ENCODE measurements around the gene DLEC1.

The DLEC1 gene

DNA sequence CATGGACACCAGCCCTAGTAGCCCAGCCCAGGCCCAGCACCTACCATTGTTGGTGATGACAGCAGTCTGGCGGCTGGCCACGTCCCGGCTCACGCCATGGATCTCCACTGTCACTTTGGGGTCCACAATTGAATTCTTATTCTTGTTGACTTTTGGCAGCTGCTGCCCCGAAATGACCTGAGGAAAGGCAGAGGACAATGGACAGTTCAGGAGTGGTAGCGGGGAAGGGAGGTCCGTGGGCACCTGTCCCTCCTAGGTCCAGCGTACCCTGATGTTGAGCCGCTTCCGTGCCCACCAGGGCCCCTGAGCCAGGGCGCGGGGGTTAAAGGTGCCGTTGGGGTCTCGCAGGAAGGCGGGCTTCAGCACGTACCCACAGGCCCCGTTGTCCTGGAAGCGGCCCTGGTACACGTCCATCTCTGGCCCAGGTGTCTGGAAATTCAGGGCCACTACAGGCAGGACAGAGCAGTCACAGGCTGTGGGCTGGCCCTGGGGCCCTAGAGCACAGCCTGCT lies 30.8 kb upstream of the DLEC1 start:
- Histone ChIP-seq H3K36me3 (ENCODE audit: control insufficient read depth, insufficient read depth, low read length) (peaks cover 16% of the 10 kb centered on the region), H3K4me3 (ENCODE audit: extremely low read depth, insufficient read depth, low read length, poor library complexity, severe bottlenecking) (no peak overlapping the region), H3K9me3 (ENCODE audit: control insufficient read depth, low read length) (no peaks in the 10 kb centered on the region), H3K27ac (ENCODE audit: low read depth, low read length, severe bottlenecking) (no peak overlapping the region), H3K4me1 (ENCODE audit: control insufficient read depth, insufficient read depth, low read length, poor library complexity, severe bottlenecking) (no peaks in the 10 kb centered on the region)
- 96 to 98% methylated on average over 18 to 19 of the region's 19 CpGs for WGBS, 2 experiments (ENCODE audit: insufficient coverage in 2 of 2)

DNA sequence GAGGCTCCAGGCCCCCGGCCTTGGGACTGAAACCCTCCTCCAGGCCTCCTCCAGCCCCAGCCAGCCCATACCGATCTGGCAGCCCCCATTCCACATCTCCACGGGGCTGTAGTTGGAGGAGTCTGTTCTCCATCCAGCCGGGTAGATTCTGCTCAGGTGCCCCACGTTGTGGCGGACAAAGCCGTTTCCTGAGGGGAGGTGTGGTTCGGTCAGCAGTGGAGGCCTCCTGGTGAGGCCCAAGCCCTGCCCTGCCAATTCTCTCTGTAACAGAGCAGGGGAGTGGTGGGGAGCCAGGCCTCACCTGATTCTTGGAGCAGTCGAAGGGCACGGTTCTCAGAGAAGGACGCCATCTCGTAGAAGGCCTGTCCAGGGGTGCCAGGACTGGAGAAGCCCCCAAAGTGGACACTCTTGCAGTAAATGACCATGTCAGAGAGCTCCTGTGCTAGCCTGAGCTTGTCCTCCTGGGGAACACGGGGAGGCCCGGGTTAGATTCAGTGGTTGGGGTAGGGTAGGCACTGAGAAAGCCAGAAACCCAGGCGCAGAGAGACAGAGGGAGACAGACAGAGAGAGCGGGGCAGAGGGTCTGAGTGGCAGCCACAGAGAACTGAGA lies 29.9 kb upstream of the DLEC1 start:
- Histone ChIP-seq H3K4me3 (ENCODE audit: extremely low read depth, insufficient read depth, low read length, poor library complexity, severe bottlenecking) (no peak overlapping the region), H3K9me3 (ENCODE audit: control insufficient read depth, low read length) (no peaks in the 10 kb centered on the region), H3K4me1 (ENCODE audit: control insufficient read depth, insufficient read depth, low read length, poor library complexity, severe bottlenecking) (no peaks in the 10 kb centered on the region), H3K27ac (ENCODE audit: low read depth, low read length, severe bottlenecking) (no peak overlapping the region), H3K36me3 (ENCODE audit: control insufficient read depth, insufficient read depth, low read length) (peaks cover 21% of the 10 kb centered on the region)
- WGBS, 2 experiments (ENCODE audit: insufficient coverage in 2 of 2): 89 to 93% methylated on average over 14 to 15 of the region's 16 CpGs

DNA sequence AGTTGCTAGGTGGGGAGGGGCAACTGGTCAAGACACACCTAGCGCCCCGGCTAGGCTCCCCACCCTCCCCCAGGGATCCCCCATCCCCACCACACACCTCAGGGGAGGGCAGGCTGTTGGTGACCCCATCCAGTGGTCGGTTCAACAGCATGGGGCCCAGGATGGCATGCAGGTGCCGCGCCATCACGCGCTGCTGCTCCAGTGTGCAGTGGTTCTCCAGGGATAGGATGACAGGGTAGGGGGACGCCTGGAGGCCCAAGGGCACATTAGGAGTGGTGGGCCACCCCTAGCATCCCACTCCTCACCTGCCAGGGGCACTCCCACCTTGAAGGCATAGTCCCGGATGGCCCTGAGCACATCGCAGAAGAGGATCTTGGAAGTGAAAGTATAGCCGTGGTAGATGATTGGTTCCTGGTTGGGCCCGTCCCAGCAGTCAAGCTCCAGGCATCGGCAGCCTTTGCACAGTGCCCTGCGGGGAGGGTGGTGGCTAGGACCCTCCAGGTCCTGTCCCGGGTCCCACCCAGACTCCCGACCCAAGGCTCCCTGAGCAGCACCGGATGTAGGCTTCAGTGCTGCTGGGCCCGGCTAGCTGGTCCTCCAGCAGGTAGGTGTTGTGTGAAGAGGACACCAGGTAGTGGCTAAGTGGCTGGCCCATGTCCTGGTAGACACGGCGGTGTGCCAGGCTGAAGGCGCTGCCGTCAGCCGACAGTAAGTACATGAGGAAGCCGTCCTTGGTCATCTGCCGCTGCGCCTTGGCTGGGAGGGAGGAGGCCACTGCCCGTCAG lies 29.0 kb upstream of the DLEC1 start:
- H3K4me1 ChIP-seq (ENCODE audit: control insufficient read depth, insufficient read depth, low read length, poor library complexity, severe bottlenecking): no peaks in the 10 kb centered on the region
- H3K36me3 ChIP-seq (ENCODE audit: control insufficient read depth, insufficient read depth, low read length): peaks cover 30% of the 10 kb centered on the region
- H3K27ac ChIP-seq (ENCODE audit: low read depth, low read length, severe bottlenecking): no peak overlapping the region
- H3K4me3 ChIP-seq (ENCODE audit: extremely low read depth, insufficient read depth, low read length, poor library complexity, severe bottlenecking): no peak overlapping the region
- no peaks in the 10 kb centered on the region for H3K9me3 ChIP-seq (ENCODE audit: control insufficient read depth, low read length)
- 97 to 99% methylated on average over 19 to 21 of the region's 27 CpGs for WGBS, 2 experiments (ENCODE audit: insufficient coverage in 2 of 2)

GRCh38 chr3:38011111-38011510 lies 27.9 kb upstream of the DLEC1 start:
- Histone ChIP-seq H3K36me3 (ENCODE audit: control insufficient read depth, insufficient read depth, low read length) (peaks cover 41% of the 10 kb centered on the region), H3K27ac (ENCODE audit: low read depth, low read length, severe bottlenecking) (no peak overlapping the region), H3K4me1 (ENCODE audit: control insufficient read depth, insufficient read depth, low read length, poor library complexity, severe bottlenecking) (no peaks in the 10 kb centered on the region), H3K4me3 (ENCODE audit: extremely low read depth, insufficient read depth, low read length, poor library complexity, severe bottlenecking) (no peak overlapping the region), H3K9me3 (ENCODE audit: control insufficient read depth, low read length) (peaks cover 5% of the 10 kb centered on the region)
- WGBS, 2 experiments (ENCODE audit: insufficient coverage in 2 of 2): 92 to 94% methylated on average over 18 to 21 of the region's 21 CpGs

DNA sequence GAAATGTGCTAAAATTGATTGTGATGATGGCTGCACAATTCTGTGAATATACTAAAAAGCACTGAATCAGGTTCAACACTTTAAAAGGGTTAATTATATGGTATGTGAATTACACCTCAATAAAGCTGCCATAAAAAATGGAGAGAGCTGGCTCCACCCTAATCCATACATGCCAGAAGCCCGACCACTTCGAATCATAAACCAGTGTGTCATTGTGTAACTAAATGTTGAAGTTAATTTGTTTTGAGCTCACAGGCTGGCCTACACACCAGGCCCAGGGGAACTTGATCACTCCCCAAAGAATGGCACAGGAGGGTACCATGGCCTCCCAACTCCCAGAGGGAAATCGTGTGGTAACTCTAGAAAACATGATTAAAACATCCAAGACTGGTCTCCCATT lies 23.5 kb upstream of the DLEC1 start:
- Histone ChIP-seq H3K4me1 (ENCODE audit: control insufficient read depth, insufficient read depth, low read length, poor library complexity, severe bottlenecking) (no peaks in the 10 kb centered on the region), H3K36me3 (ENCODE audit: control insufficient read depth, insufficient read depth, low read length) (peaks cover 54% of the 10 kb centered on the region), H3K4me3 (ENCODE audit: extremely low read depth, insufficient read depth, low read length, poor library complexity, severe bottlenecking) (no peak overlapping the region), H3K27ac (ENCODE audit: low read depth, low read length, severe bottlenecking) (no peak overlapping the region), H3K9me3 (ENCODE audit: control insufficient read depth, low read length) (peaks cover 10% of the 10 kb centered on the region)
- WGBS, 2 experiments (ENCODE audit: insufficient coverage in 2 of 2): 100% methylated on average over 1 to 2 of the region's 3 CpGs

- Histone ChIP-seq H3K27ac (ENCODE audit: low read depth, low read length, severe bottlenecking) (no peak overlapping the region), H3K9me3 (ENCODE audit: control insufficient read depth, low read length) (peaks cover 10% of the 10 kb centered on the region), H3K4me3 (ENCODE audit: extremely low read depth, insufficient read depth, low read length, poor library complexity, severe bottlenecking) (no peak overlapping the region), H3K36me3 (ENCODE audit: control insufficient read depth, insufficient read depth, low read length) (peaks cover 53% of the 10 kb centered on the region), H3K4me1 (ENCODE audit: control insufficient read depth, insufficient read depth, low read length, poor library complexity, severe bottlenecking) (no peaks in the 10 kb centered on the region)
- 100% methylated on average over 2 of the region's 3 CpGs; no CpG with 5 or more reads in 1 of the 2 experiments for WGBS, 2 experiments (ENCODE audit: insufficient coverage in 2 of 2)
Observed at GRCh38 chr3:38015984-38016383, 23.0 kb upstream of the DLEC1 start.

DNA sequence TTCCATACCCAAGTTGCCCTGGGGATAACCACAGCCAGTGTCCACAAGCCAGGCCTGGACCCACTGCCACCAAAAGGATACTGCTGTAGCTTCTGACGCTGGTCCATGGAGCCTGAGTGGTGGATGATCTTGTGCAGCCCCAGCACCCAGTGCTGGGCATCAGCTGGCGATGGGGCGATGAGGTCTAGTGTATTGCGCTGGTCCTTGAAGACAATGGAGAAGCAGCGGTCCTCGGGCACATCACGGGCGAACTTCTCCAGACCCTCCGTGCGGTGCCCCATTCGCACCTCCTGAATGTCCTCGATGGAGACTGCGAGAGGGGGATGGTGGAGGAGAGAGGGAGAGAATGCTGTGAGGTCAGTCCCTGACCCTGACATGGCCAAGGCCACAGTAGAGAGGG lies 22.6 kb upstream of the DLEC1 start:
- Histone ChIP-seq H3K9me3 (ENCODE audit: control insufficient read depth, low read length) (peaks cover 10% of the 10 kb centered on the region), H3K4me3 (ENCODE audit: extremely low read depth, insufficient read depth, low read length, poor library complexity, severe bottlenecking) (no peak overlapping the region), H3K36me3 (ENCODE audit: control insufficient read depth, insufficient read depth, low read length) (peaks cover 53% of the 10 kb centered on the region), H3K4me1 (ENCODE audit: control insufficient read depth, insufficient read depth, low read length, poor library complexity, severe bottlenecking) (no peaks in the 10 kb centered on the region), H3K27ac (ENCODE audit: low read depth, low read length, severe bottlenecking) (no peak overlapping the region)
- 98 to 99% methylated on average over 8 to 13 of the region's 13 CpGs for WGBS, 2 experiments (ENCODE audit: insufficient coverage in 2 of 2)

DNA sequence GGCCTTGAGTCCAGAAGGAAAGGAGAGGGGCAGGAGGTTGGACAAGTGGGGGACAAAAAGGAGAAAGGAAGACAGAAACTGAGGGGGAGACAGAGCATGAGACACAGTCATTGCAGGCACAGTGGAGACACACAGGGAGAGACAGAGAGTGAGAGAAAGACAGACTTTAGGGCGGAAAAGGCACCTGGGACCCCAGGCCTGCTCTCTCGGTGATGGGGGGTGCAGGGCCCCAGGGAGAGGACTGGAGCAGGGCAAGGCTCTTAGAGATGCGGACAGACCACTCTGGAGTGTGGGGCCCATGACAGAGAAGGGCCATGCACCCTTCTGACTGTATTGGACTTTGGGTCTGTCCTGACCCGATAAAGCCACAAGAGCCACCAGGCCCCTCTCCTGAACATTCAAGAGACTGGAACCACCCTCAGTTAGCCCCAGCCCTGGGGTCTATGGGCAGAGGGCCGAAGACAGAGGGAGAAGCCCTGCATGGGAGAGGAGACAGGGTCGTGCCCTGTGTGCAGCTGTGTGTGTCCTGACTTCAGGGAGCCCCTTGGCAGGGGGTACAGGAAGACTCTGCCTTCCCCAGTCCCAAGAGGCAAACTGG lies 22.1 kb upstream of the DLEC1 start:
- Histone ChIP-seq H3K27ac (ENCODE audit: low read depth, low read length, severe bottlenecking) (no peak overlapping the region), H3K4me3 (ENCODE audit: extremely low read depth, insufficient read depth, low read length, poor library complexity, severe bottlenecking) (no peak overlapping the region), H3K4me1 (ENCODE audit: control insufficient read depth, insufficient read depth, low read length, poor library complexity, severe bottlenecking) (peaks cover 2% of the 10 kb centered on the region), H3K9me3 (ENCODE audit: control insufficient read depth, low read length) (peaks cover 10% of the 10 kb centered on the region), H3K36me3 (ENCODE audit: control insufficient read depth, insufficient read depth, low read length) (peaks cover 53% of the 10 kb centered on the region)
- WGBS, 2 experiments (ENCODE audit: insufficient coverage in 2 of 2): 80 to 86% methylated on average over 4 to 6 of the region's 6 CpGs

DNA sequence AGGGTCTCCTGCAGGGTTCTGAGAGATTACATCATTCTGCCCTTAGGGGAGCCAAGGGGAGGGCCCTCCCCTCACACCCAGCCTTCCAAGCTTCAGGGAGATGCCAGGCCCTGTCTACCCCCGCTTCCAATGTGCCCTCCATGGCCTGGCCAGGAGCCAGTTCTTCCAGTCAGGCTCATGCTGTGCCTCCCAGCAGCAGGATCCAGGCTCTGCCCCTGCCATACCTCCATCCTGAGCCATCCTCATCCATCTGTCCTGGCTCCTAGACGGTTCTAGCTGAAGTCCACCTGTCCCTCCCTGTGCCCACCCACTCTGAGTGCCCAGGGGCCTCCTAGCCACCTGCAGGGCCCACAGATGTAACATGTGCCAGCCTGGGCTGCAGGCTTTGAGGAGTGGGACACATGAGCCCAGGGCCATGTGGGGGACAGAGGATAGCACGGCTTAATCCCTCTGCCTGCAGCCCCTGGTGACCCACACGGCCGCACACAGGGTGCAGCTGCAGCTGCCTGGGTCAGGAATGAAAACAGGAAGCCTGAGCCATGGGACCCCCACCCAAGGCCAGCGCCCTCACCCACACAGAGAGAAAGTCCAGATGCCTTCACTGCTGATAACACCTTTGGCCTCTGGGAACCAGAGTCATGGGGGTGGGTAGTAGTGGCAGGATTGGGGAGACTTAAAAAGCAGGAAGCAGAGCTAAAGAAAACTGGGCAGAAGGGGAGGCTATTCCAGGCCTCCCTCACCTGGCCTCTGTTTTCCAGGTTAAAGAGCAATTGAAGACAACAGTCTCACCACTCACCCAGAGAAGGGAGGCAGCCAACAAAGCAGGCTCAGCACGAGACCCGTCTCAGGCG lies 21.3 kb upstream of the DLEC1 start:
- H3K9me3 ChIP-seq (ENCODE audit: control insufficient read depth, low read length): peaks cover 10% of the 10 kb centered on the region
- peaks cover 53% of the 10 kb centered on the region for H3K36me3 ChIP-seq (ENCODE audit: control insufficient read depth, insufficient read depth, low read length)
- H3K27ac ChIP-seq (ENCODE audit: low read depth, low read length, severe bottlenecking): no peak overlapping the region
- 89 to 96% methylated on average over 6 to 7 of the region's 9 CpGs for WGBS, 2 experiments (ENCODE audit: insufficient coverage in 2 of 2)
- H3K4me3 ChIP-seq (ENCODE audit: extremely low read depth, insufficient read depth, low read length, poor library complexity, severe bottlenecking): no peak overlapping the region
- peaks cover 3% of the 10 kb centered on the region for H3K4me1 ChIP-seq (ENCODE audit: control insufficient read depth, insufficient read depth, low read length, poor library complexity, severe bottlenecking)
